HG03196 (cell line): ENCODE measurements around the gene ZNF609.

Experiments used
- ATAC-seq: cut with Tn5 transposase; IDR thresholded peaks from one replicate; pipeline ENCODE4 v1.9.1; 2021; ENCODE audit not compliant: unreplicated experiment

ZNF609 gene

DNA sequence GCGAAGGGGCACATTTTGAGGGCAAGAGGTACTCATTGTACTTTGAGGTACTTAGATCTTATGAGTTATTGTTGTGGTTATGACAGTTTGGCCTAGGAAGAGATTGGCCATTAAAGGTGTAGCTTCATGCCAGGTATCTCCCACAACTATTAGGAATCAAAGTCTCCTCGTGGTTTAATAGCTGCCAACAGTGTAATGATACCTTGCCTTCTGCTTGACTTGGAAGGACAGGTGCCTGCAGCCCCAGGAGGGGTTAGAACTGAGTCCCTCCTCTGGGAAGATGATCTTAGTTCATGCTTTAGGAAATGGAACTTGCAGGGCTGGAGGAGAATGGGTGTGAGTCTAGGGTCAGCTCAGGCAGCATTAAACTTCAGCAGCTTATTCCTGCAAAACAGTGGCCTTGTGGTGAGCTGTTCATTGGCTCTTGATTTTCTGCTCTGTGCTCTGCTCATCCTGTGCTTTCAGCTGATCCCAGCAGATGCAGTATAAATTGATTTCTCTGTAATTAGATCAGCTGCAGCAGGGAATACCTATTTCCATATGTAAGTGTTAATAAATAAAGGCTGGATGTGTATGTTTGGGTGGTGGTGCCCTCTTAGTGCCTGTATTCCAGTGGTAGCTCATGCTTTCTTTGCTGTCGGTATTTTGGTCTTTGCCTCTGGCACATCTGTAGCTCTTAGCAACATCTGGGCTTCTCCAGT, 40.5 kb downstream of the ZNF609 start:
- no peak for ATAC-seq

DNA sequence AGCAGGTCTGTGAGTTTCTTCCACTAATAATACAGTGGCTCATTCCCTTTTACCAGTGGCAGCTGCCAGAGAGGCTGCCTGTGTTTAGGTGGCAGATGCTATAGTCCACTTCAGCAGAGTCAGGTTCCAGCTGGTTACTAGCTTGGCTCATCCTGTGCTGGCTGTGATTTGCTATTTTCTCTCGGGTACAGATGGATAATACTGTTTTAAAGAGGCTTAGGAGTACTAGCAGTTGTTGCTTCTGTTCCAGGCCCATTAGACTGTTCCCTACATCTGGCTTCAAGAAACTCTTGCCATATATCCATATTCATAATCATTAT, 41.0 kb downstream of the ZNF609 start:
- no peak for ATAC-seq

DNA sequence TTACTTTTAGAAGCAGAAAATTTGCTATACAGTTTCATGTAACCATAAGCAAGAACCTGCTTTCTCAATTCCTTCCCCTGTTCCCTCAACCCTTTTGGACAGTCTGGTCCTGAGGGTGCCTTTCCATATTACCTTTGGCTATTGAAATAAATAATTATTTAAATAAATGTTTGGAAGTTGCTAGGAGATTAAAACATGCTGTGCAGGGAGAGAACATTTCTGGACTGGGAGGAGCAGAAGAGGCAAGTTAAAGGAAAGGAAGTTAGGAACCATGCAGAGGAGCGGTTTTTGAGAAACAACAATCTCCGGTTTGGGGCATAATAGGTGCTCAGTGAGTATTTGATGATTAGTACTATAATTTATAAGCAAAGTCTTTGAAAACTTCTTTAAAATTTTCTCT, 41.8 kb downstream of the ZNF609 start:
- ATAC-seq, result no peak

DNA sequence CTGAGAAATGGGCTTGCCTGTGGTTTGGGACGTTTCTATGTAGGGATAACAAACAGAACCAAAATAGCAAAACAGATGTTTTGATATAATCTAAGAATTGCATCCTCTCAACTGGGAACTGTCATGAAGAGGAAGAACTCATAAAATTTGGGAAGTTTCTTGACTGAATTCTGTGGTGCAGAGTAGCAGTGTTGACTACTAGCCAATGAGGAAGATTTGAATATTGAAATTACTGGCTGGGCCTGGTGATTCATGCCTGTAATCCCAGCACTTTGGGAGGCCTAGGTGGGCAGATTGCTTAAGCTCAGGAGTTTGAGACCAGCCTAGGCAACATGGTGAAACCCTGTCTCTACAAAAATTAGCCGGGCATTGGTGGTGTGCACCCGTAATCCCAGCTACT, 42.2 kb downstream of the ZNF609 start:
- no peak for ATAC-seq

DNA sequence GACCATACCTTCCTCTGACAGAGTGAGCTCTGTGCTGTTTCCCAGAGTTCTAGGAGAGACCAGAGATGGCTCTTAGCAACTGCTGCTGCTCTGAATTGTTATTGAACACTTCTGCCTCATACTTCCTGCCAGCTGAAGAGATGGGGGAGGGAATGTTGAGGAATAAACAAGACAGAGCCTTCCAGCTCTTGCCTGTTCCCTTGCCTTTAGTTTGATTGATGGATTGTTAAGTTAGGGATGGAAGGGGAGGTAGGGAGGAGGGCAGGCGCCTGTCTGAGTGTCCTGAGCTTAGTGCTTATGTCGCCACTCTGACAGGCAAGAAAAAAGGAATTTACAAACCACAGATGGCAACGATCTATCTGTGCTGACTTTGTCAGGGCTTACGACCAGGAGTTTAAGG, 42.8 kb downstream of the ZNF609 start:
- no peak for ATAC-seq

DNA sequence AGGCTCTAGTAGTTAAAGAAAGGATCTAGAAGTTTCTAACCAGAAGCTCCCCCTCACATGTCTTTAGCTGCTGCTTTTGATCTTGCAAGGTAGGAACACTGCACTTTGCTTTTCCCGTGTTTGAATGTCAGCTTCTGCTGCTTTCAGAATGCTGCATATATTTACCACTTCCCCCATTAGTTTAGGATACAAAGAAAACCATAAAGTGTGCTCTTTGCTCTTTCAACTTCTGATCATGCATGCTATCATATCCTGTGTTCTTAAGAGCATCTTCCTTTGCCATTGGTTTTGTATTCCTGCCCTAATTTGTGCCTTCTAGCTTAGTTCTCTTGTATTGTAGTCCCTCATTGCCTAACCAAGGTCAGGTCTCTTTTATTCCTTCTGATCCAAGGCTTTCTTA, 43.3 kb downstream of the ZNF609 start:
- no peak for ATAC-seq

DNA sequence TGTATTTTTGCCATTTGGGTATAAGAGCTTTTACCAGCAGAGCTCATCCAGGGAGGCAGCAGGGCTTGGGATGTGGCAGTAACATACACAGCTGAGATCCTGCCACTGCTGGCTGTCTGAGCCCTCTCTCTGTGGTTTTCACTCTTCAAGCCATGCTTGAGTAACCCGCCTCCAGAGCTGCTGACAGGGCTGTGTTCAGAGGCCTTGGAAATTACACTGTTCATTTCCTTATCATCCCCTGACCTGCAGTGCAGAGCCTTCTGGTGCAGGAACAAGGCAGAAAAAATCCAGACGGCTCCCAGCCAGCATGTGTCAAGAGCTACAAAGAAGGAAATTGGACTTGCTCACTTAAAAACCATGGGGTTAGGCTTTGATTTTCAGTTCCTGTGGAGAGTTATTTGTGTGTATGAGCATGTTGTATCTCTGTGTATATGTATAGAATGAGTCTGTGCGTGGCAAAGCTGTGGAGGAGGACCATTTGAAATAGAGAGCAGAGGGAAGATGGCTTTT, 47.0 kb downstream of the ZNF609 start:
- ATAC-seq, result peak; percentile 67

DNA sequence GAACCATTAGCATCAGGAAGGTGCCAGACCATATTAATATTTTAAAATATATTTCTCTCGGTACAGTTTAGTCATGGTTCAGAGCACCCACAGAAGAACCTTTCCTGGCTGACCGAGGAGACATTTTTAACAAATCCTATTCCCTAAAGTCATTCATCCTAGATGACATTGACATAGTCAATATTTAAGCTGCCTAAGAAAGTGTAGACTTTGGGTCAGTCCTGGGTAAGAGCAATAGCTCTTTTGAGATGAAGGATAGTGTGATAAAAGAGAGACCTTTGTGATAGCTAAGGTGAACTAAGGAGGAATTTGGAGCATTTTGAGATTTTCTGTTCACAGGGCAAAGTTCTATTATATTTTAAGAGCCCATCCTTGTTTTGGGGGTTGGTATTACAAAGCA, 47.5 kb downstream of the ZNF609 start:
- ATAC-seq, result no peak

DNA sequence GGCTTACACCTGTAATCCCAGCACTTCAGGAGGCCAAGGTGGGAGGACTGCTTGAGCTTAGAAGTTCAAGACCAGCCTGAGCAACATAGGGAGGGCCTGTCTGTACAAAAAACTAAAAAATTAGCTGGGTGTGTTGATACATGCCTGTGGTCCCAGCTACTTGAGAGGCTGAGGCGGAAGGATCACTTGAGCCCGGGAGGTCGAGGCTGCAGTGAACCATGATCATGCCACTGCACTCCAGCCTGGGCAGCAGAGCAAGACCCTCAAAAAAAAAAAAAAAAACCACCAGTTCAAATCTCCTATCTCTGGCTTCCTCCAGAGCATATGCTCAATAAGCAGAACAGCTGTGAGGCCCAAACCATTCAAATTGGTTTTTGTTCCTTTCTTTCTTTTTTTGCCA, 53.4 kb downstream of the ZNF609 start:
- ATAC-seq, result no peak

DNA sequence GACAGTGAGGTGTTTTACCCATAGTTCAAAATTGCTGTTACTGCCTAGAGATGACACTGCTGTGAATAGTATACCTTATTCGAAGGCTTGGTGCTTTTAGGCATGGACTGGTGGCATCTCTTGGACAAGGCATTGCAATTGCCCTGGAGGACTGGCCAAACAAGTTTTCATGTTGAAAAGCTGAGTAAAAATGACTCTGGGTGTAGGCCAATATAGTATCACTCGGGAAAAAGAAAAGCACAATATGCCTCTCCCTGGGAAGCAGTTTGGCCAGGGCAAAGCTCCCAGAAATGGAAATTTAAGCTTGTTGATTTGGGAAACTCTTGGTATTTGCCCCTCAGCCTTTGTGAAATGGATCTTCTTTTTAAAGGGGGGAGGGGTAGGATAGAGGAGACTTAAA, 54.8 kb downstream of the ZNF609 start:
- no peak for ATAC-seq

DNA sequence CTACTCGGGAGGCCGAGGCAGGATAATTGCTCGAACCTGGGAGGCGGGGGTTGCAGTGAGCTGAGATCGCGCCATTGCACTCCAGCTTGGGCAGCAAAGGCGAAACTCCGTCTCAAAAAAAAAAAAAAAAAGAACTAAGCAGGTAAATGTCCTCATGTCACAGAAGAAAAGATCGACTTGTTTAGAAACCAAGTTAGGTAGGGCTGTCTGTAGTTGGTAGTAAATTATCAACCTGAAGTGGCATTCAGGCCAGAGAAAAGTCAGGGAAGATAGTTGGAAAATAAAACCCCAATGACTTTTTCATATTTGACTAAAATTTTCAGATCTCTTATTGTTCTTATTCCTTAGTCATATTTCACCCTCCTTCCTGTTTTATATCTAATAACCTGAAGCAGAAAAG, 55.4 kb downstream of the ZNF609 start:
- no peak for ATAC-seq

DNA sequence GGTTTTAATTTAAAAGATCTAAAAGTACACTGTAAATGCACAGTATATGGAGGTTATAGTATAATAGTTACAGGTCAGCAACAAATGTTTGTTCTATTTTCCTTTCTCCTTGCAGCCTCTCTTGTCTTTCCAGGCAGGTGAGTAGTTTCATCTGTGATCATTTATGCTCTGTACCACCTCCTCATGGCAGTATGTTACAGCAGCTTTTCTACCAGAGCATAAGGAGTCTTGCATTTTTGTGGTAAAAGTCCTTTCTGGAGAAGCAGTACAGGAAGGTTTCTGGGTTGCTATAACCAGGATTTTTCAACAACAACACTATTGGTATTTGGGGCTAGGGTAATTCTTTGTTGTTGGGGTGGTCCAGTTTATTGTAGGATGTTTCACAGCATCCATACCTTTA, 59.5 kb downstream of the ZNF609 start:
- no peak for ATAC-seq

DNA sequence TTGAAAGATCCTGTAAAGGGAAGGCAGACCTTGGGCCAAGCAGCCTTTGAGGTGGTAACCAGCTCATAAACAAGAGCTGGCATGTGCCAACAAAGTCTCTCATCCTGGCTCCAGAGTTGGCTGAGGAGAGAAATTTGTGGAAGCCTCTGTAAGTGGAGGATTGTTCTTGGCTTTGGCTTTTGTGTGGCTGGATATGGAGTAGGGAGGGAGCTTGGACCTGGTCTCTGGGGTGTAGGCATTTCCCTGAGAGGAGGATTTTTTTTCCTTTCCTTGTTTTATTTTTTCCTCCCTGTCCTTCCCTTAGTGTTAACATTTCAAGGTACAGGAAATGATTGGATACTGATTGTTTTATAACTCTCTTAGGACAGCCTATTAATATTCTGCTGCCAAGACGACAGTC, 60.8 kb downstream of the ZNF609 start:
- ATAC-seq, result no peak

DNA sequence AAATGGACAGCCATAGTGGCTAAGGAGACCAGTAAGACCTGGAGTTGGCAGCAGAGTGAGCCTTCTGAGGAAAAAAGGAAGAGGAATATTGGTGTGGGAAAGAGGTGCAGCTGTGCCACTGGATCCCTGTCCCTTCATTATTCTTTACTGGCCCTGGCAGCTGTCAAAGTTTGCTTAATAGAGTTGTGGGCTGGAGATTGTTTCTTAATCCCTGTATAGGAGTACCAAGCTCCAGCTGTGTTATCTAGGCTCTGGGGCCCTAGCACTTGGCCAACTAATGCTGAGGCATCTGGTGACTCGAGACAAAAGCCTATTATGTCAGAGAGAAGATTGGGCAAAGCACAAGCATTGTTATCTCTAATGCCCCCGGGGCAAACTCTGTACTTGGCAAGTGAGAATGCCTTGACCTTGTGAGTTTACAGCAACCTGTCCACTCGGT, 61.4 kb downstream of the ZNF609 start:
- no peak for ATAC-seq

DNA sequence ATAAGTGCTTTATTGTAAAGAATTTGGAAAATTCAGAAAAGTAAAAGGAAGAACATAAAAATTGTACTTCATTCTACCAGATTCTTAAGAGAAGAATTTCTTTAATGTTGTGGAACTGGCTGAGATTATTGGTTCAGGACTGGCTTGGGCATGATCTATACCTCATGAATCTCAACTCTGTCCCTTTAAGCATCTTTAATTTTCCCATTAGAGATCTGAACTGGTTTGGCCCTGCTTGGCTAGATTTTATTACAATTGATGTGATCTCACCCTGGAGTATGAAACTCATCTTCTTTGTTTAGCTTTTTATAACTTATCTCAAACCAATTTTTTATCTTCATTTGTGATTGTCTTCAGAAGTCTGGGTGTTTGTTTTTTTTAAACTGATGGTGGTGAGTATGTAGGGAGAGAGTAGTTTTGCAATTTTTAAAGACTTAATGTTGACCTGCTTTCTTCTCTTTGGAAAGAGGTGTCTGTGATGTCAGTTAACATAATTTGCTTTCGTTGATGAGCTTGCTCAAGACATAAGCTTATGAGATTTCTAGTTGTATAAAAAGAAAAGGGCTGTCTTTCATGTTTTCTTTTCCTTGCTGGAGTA, 61.9 kb downstream of the ZNF609 start:
- no peak for ATAC-seq

DNA sequence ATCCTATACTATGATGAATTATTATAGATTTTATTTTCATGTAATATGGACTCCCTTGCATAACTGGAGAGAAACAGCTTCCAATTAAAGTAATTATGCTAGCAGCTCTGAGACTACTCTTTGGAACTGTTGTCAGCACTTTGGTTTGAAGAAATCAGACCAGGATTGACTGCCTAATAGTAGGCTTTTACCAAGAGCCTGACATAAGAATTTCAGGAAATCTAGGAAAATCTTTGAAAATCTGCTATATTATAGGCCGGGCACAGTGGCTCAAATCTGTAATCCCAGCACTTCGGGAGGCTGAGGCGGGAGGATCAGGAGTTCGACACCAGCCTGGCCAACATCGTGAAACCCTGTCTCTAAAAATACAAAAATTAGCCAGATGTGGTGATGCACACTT, 62.9 kb downstream of the ZNF609 start:
- no peak for ATAC-seq

DNA sequence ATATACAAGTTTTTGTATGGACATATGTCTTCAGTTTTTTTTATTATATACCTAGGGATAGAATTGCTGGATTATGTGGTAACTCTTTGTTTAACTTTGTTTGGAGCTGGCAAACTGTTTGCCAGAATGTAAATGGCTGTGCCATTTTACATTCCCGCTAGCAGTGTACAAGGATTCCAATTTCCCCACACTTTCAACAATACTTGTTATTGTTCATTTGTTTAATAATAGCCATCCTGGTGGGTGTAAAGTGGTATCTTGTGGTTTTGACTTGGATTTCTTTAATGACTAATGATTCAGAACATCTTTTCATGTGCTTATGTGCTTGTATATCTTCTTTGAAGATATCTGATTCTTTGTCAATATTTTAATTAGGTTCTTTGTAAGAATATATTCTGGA, 64.4 kb downstream of the ZNF609 start:
- ATAC-seq, result no peak

DNA sequence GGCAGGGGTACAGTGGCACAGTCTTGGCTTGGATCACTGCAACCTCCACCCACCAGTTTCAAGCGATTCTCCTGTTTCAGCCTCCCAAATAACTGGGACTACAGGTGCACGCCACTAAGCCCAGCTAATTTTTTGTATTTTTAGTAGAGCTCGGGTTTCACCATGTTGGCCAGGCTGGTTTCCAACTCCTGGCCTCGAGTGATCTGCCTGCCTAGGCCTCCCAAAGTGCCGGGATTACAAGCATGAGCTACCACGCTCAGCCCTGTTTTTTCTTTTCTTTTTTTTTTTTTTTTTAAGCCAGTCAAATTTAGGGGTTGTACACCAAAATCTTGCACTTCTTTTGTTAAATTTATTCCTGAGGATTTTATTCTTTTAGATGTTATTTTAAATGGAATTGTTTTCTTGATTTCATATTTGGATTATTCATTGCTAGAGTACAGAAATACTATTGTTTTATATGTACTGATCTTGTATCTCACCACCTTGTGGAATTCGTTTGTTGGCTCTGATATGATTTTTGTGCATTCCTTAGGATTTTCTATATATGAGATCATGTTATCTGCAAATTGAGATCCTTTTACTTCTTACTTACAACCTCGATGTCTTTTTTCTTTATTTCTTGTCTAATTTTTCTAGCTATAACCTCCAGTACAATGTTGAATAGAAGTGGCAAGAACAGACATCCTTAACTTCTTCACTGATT, 65.6 kb downstream of the ZNF609 start:
- no peak for ATAC-seq

DNA sequence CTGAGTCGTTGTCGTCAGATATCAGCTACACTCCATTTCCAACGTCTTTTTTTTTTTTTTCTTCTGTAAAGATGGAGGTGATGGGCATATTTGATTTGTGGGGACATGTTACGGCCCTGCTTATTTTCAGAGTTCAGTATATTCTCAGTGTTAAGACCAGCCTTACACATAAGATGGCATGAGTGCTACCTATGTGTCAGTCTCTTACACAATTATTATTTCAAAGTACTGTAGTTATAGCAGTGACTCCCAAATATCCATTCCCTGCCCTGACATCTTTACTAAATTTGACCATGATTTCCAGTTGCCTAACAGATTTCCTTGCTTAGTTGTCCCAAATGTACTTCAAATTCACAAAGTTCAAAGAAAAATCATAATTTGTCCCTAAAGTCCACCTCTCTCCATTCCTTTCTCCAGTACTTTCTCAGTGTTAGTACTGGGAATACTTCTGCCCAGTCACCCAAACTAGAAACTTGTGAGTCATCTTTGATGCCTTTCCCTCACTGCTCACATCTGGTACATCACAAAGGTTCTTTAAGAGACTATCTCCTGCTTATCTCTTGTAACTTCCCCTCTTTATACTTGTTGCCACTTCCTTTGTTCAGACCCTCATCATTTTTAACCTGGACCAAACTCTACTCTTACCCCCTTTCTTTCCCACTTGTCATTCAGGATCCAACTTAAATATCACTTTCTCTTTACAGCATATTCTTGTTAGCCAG, 67.0 kb downstream of the ZNF609 start:
- no peak for ATAC-seq

DNA sequence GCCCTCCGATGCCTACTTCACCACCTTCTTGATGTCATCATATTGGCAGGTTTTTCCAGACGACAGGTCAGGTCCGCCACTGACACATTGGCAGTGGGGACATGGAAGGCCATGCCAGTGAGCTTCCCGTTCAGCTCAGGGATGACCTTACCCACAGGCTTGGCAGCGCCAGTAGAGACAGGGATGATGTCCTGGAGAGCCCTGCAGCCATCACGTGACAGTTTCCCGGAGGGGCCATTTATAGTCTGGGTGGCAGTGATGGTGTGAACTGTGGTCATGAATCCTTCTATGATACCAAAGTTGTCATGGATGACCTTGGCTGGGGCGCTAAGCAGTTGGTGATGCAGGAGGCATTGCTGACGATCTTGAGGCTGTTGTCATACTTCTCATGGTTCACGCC, 68.5 kb downstream of the ZNF609 start:
- no peak for ATAC-seq

DNA sequence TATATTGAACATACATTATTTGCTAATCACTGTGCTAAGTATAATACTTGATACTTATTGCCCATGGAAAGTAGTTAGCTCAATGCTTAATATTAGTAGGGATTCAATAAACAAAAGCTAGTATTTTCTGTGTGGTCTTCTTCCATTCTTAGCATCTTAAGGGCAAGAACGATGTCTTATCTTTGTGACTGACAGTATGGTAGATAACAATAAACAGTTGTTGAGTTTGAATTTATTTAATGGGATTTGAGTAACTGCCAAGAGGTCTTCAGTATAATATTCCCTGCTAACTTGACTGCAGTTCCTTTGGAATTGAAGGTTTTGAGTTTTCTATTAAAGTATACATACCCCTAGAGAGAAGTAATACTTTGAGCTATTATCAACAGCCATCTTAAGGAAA, 70.1 kb downstream of the ZNF609 start:
- ATAC-seq, result no peak

DNA sequence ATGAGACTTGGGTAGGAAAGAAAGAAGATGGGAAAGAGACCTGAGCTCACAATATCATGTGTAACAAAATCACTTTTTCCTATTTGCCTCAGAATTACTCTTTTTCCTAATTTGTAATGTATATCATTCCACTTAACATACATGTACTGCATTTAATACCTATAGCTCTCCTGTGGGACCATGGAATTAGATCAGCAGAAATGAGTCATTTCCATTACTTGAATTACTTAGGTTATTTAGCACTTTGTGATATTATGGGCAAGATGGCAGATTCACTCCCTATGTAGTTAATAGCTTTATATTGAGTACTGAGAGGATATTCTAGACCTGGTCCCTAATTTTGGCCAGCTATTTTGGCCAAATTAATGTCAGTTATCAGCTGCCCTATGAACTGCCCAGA, 70.5 kb downstream of the ZNF609 start:
- ATAC-seq, result no peak
